Lower lobe of right lung (tissue), 2 donors: ENCODE data around the gene SSBP1. TPM values are rescaled to one million over a fixed set of nuclear protein-coding genes. Genes with fewer than 3 reads are reported as not detected.
A peak's percentile ranks its signal among the peaks of the same experiment; 100 is the strongest.
"Not testable (repeated sequence)": the region's sequence is repeated elsewhere in the genome, so short reads cannot be mapped to it uniquely, and the experiment has no call there.

Source experiments
- ATAC-seq, 2 donors: fragments of 200-7000 bp; cut with Tn5 transposase; one replicate each; pipeline ENCODE4 v1.9.1; 2020 to 2022; ENCODE audit warnings: mild to moderate bottlenecking in 2 of 2, moderate library complexity in 2 of 2
- DNase-seq: peaks from one replicate; pipeline ENCODE4 v3.0.0-alpha.2; 2020
- H3K27ac ChIP-seq: fragments of 200-600 bp; one replicate; pipeline ENCODE4 v1.8.0; 2022
- H3K27me3 ChIP-seq: fragments of 200-600 bp; one replicate; pipeline ENCODE4 v1.8.0; 2022; ENCODE audit warnings: low read depth
- H3K36me3 ChIP-seq: fragments of 200-600 bp; one replicate; pipeline ENCODE4 v1.8.0; 2022; ENCODE audit warnings: mild to moderate bottlenecking
- H3K4me1 ChIP-seq: fragments of 200-600 bp; one replicate; pipeline ENCODE4 v1.8.0; 2022
- H3K4me3 ChIP-seq: fragments of 200-600 bp; one replicate; pipeline ENCODE4 v1.8.0; 2022; ENCODE audit warnings: mild to moderate bottlenecking
- H3K9me3 ChIP-seq: fragments of 200-600 bp; one replicate; pipeline ENCODE4 v1.8.0; 2022
- CTCF ChIP-seq: fragments of 200-600 bp; IDR thresholded peaks from one replicate; pipeline ENCODE4 v1.8.0; 2022; ENCODE audit warnings: antibody characterized with exemption, mild to moderate bottlenecking
- intact Hi-C: fragments of 100-400 bp; cut with DNase I; formaldehyde crosslinking; loops from one replicate; pipeline ENCODE4 v1.11.0; 2022
- long read RNA-seq: library from polyadenylated mRNA; unstranded; transcript quantifications from one replicate; pipeline ENCODE4 v2.0.0, GENCODE V29; 2021
- total RNA-seq: library from RNA; stranded (reverse); fragmentation: NEBNext Ultra II Directional; extraction: Animal tissue kit (Norgen Biotek cat#: 25700); gene quantifications from one replicate; pipeline ENCODE4 v1.2.1, GENCODE V29; 2021
- donor health status: DM: no; HTN: yes; CAD: no; lungs with severe emphysema.

Gene SSBP1
- 65.2 TPM for total RNA-seq
- long read RNA-seq, transcript SSBP1-201 (7 exons, 687 nt) = major isoform, 23 of 35 reads
- long read RNA-seq, transcript SSBP1-214 (7 exons, 636 nt) = minor isoform, 6 of 35 reads
- long read RNA-seq, partial matches to known transcripts = 1 of 35 reads
- long read RNA-seq, other reads (novel, unspliced or antisense) = 2 of 35 reads

GRCh38 chr7:141737836-141738591 is at the start of gene SSBP1:
SSBP1 (plus strand) TSS chr7:141738358; CDS start chr7:141739167, 809 bp downstream.
- Histone ChIP-seq H3K36me3 (peaks cover 36% of the 10 kb centered on the region), H3K4me1 (peaks cover 33% of the 10 kb centered on the region), H3K27me3 (no peaks in the 10 kb centered on the region), H3K4me3 (peak within 1 kb of the TSS; percentile 80), H3K27ac (peak within 1 kb of the TSS; percentile 84), H3K9me3 (no peaks in the 10 kb centered on the region)
- intact Hi-C loops = no loop called here
- ATAC-seq = peak; percentile 98
- DNase-seq = peak; percentile 92
- TF ChIP-seq CTCF = peak; percentile 76

GRCh38 chr7:141689072-141689825 is 48.9 kb upstream of the SSBP1 start:
- intact Hi-C loops = not testable (repeated sequence)

GRCh38 chr7:141691540-141691939 is 46.6 kb upstream of the SSBP1 start:
- H3K27me3 ChIP-seq = no peaks in the 10 kb centered on the region
- no peak for TF ChIP-seq CTCF
- peaks cover 24% of the 10 kb centered on the region for H3K4me1 ChIP-seq
- intact Hi-C loops = no loop called here
- H3K9me3 ChIP-seq = no peaks in the 10 kb centered on the region
- ATAC-seq (no peak), DNase-seq (no peak)
- H3K36me3 ChIP-seq = no peaks in the 10 kb centered on the region
- no peak overlapping the region for H3K27ac ChIP-seq
- H3K4me3 ChIP-seq = no peak overlapping the region

More at GRCh38 chr7:141689072-141689825, 48.9 kb upstream of the SSBP1 start:
- not testable (repeated sequence) for ATAC-seq, H3K27ac ChIP-seq, H3K9me3 ChIP-seq, H3K4me1 ChIP-seq, H3K4me3 ChIP-seq, DNase-seq, H3K27me3 ChIP-seq
- peaks cover 13% of the 10 kb centered on the region for H3K36me3 ChIP-seq

- ATAC-seq = no peak
- no peak for TF ChIP-seq CTCF
- H3K4me1 ChIP-seq = peaks cover 26% of the 10 kb centered on the region
- no peak overlapping the region for H3K27ac ChIP-seq
- no peak for DNase-seq
- H3K36me3 ChIP-seq = no peaks in the 10 kb centered on the region
- no peaks in the 10 kb centered on the region for H3K27me3 ChIP-seq
- intact Hi-C loops = no loop called here
- no peaks in the 10 kb centered on the region for H3K9me3 ChIP-seq
- H3K4me3 ChIP-seq = no peak overlapping the region
Measured at GRCh38 chr7:141691961-141692360, 46.2 kb upstream of the SSBP1 start.

GRCh38 chr7:141693082-141693481 is 45.1 kb upstream of the SSBP1 start:
- TF ChIP-seq CTCF = no peak
- Histone ChIP-seq H3K9me3 (no peaks in the 10 kb centered on the region), H3K36me3 (no peaks in the 10 kb centered on the region), H3K27ac (no peak overlapping the region), H3K4me3 (no peak overlapping the region), H3K4me1 (peaks cover 33% of the 10 kb centered on the region), H3K27me3 (no peaks in the 10 kb centered on the region)
- intact Hi-C loops = no loop called here
- DNase-seq = no peak
- ATAC-seq = no peak
